Smooth muscle cell (in vitro differentiated cells): ENCODE measurements around the gene CIDEB. TPM values are rescaled to one million over a fixed set of nuclear protein-coding genes. Genes with fewer than 3 reads are reported as not detected.

Source experiments
- DNase-seq: peaks from one replicate; lab custom pipeline; 2025; ENCODE audit not compliant: unreplicated experiment; lab: John Stamatoyannopoulos, UW
- H2AFZ ChIP-seq: fragments of 200-600 bp; sonication (generic); 2 replicates; pipeline ENCODE4 v1.6.0; 2016; ENCODE audit warnings: antibody characterized with exemption, low read depth, mild to moderate bottlenecking
- H3F3A ChIP-seq: fragments of 200-600 bp; sonication (generic); 2 replicates; pipeline ENCODE4 v1.6.0; 2017; ENCODE audit warnings: antibody characterized with exemption, low read depth
- H3K27ac ChIP-seq: fragments of 200-600 bp; sonication (generic); 2 replicates; pipeline ENCODE4 v1.5.1; 2016; ENCODE audit warnings: low read depth, mild to moderate bottlenecking
- H3K27me3 ChIP-seq: fragments of 200-600 bp; sonication (generic); 2 replicates; pipeline ENCODE4 v1.6.1; 2016; ENCODE audit warnings: low read depth, mild to moderate bottlenecking
- H3K36me3 ChIP-seq: fragments of 200-600 bp; sonication (generic); 2 replicates; pipeline ENCODE4 v1.5.1; 2016; ENCODE audit warnings: low read depth
- H3K4me1 ChIP-seq: fragments of 200-600 bp; sonication (generic); 2 replicates; pipeline ENCODE4 v1.5.1; 2016; ENCODE audit warnings: low read depth
- H3K4me2 ChIP-seq: fragments of 200-600 bp; sonication (generic); 2 replicates; pipeline ENCODE4 v1.6.0; 2016; ENCODE audit warnings: mild to moderate bottlenecking
- H3K4me3 ChIP-seq: fragments of 200-600 bp; sonication (generic); 2 replicates; pipeline ENCODE4 v1.5.1; 2016; ENCODE audit warnings: mild to moderate bottlenecking
- H3K79me2 ChIP-seq: fragments of 200-600 bp; sonication (generic); 2 replicates; pipeline ENCODE4 v1.6.0; 2016; ENCODE audit warnings: low read depth, mild to moderate bottlenecking
- H3K9ac ChIP-seq: fragments of 200-600 bp; sonication (generic); 2 replicates; pipeline ENCODE4 v1.6.0; 2016; ENCODE audit warnings: low read depth
- H3K9me3 ChIP-seq: fragments of 200-600 bp; sonication (generic); replicated peaks from 2 replicates; pipeline ENCODE4 v1.5.1; 2016; ENCODE audit warnings: low read depth
- H4K20me1 ChIP-seq: fragments of 200-600 bp; sonication (generic); 2 replicates; pipeline ENCODE4 v1.6.0; 2016; ENCODE audit warnings: low read depth
- WGBS: methylation state at CpG from one replicate; pipeline ENCODE4 v1.1.7; 2016; ENCODE audit warnings: low lambda C conversion rate; 5-methylcytosine and 5-hydroxymethylcytosine counted together
- polyA plus RNA-seq: library from polyadenylated mRNA; unstranded; fragments of >200 nt; fragmentation: Nextera tagmentation; extraction: Ambion mirVana; gene quantifications from 2 replicates; pipeline ENCODE4 v1.2.1, GENCODE V29; 2016
- small RNA-seq: library from RNA; depleted of rRNA; stranded (forward); fragments of <200 nt; gene quantifications from one replicate; pipeline ENCODE3, GENCODE V24; 2014
- total RNA-seq: library from RNA; depleted of rRNA; stranded (reverse); fragments of >200 nt; gene quantifications from 2 replicates; pipeline ENCODE4 v1.2.3, GENCODE V29; 2014
- TF ChIP-seq, protein P1 (sequence below): fragments of 200-600 bp; sonication (generic); IDR thresholded peaks from 2 replicates; pipeline ENCODE4 v1.5.1; 2017; ENCODE audit warnings: borderline replicate concordance, mild to moderate bottlenecking, antibody characterized with exemption; ENCODE audit not compliant: insufficient read depth, poor library complexity, severe bottlenecking

The CIDEB gene
- total and polyA plus RNA-seq, 2 experiments from 2014 or later = not detected

DNA sequence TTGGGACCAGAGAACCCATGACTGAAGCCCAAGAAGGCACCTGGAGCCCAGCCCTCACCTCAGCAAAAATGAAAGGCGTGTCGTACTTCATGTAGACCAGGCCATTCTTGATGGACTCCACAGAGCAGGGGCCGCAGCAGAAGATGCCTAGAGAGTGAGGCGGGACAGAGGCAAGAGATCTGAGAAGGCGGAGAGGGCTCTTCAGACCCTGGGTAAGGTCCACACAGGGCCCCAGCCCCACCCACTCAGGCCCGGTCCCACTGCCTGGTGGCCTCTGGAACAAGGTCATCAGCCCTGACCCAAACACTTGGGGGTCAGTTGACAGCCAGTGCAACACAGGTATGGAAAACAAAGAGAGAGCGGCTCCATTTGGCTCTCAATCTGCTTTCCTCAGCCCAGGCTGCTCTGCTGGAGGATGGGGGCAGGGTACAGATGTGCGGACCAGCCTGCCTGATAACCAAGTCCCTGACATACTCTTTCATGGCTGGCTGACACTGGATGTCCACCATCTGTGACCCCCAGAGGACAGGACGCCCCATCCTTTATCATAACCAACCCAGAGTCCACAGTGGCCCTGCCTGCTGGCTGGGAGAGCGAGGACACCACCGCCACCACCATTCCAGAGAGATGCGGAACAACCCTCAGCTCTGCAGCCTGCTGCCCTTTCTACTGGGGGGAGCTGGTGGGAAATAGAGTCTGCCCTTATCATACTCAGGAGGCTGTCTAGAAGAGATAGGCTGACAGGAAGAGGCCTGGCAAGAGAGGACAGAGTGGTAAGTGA lies 51.7 kb downstream of the CIDEB start:
- H2AFZ ChIP-seq = no peak overlapping the region
- no peak overlapping the region for H3K27ac ChIP-seq
- no peaks in the 10 kb centered on the region for H3F3A ChIP-seq
- no peak overlapping the region for H3K4me3 ChIP-seq
- no peaks in the 10 kb centered on the region for H3K27me3 ChIP-seq
- H3K36me3 ChIP-seq = no peaks in the 10 kb centered on the region
- H4K20me1 ChIP-seq = no peaks in the 10 kb centered on the region
- H3K9ac ChIP-seq = no peak overlapping the region
- TF ChIP-seq, protein P1, sequence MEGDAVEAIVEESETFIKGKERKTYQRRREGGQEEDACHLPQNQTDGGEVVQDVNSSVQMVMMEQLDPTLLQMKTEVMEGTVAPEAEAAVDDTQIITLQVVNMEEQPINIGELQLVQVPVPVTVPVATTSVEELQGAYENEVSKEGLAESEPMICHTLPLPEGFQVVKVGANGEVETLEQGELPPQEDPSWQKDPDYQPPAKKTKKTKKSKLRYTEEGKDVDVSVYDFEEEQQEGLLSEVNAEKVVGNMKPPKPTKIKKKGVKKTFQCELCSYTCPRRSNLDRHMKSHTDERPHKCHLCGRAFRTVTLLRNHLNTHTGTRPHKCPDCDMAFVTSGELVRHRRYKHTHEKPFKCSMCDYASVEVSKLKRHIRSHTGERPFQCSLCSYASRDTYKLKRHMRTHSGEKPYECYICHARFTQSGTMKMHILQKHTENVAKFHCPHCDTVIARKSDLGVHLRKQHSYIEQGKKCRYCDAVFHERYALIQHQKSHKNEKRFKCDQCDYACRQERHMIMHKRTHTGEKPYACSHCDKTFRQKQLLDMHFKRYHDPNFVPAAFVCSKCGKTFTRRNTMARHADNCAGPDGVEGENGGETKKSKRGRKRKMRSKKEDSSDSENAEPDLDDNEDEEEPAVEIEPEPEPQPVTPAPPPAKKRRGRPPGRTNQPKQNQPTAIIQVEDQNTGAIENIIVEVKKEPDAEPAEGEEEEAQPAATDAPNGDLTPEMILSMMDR = no peak
- DNase-seq = no peak
- peaks cover 4% of the 10 kb centered on the region for H3K4me1 ChIP-seq
- H3K9me3 ChIP-seq = no peaks in the 10 kb centered on the region
- WGBS = 93% methylated on average over 12 of the region's 12 CpGs
- H3K4me2 ChIP-seq = no peak overlapping the region
- no peaks in the 10 kb centered on the region for H3K79me2 ChIP-seq

- no peak overlapping the region for H3K4me2 ChIP-seq
- no peak overlapping the region for H3K4me3 ChIP-seq
- H3K9ac ChIP-seq = no peak overlapping the region
- no peak for DNase-seq
- no peaks in the 10 kb centered on the region for H3K27me3 ChIP-seq
- H3K27ac ChIP-seq = no peak overlapping the region
- no peaks in the 10 kb centered on the region for H3F3A ChIP-seq
- 81% methylated on average over 8 of the region's 8 CpGs for WGBS
- H3K36me3 ChIP-seq = no peaks in the 10 kb centered on the region
- H3K79me2 ChIP-seq = no peaks in the 10 kb centered on the region
- H3K4me1 ChIP-seq = peaks cover 4% of the 10 kb centered on the region
- H2AFZ ChIP-seq = no peak overlapping the region
- TF ChIP-seq, protein P1 = no peak
- no peaks in the 10 kb centered on the region for H4K20me1 ChIP-seq
- no peaks in the 10 kb centered on the region for H3K9me3 ChIP-seq
Measured at GRCh38 chr14:24255438-24255837, 52.3 kb downstream of the CIDEB start.

Small RNA genes lying within 50 kb of the gene (small RNA-seq; reads per million reads assigned to genes)
- gene RF00026 = not detected

Other genes starting within 250 kb of the CIDEB start
Only the 30 nearest of the 33 such genes appear.
- 43.6 and 46.1 TPM in 2 replicates for gene DCAF11, start 193.2 kb downstream of the CIDEB start, total RNA-seq
- gene DCAF11, start 193.2 kb downstream of the CIDEB start, polyA plus RNA-seq = 31.8 and 39.3 TPM in 2 replicates
- 0.18 and 1.9 TPM in 2 replicates for gene NRL, start 193.0 kb downstream of the CIDEB start, total RNA-seq
- 1.3 and 2.6 TPM in 2 replicates for gene NRL, start 193.0 kb downstream of the CIDEB start, polyA plus RNA-seq
- 2.7 TPM in 1 of 2 replicates, not detected in the other for gene FITM1, start 177.3 kb downstream of the CIDEB start, total RNA-seq
- 0.31 and 1.1 TPM in 2 replicates for gene FITM1, start 177.3 kb downstream of the CIDEB start, polyA plus RNA-seq
- 41.4 and 49.4 TPM in 2 replicates for gene PSME1, start 171.8 kb downstream of the CIDEB start, total RNA-seq
- 94.1 and 114 TPM in 2 replicates for gene PSME1, start 171.8 kb downstream of the CIDEB start, polyA plus RNA-seq
- gene EMC9, start 166.4 kb downstream of the CIDEB start, total RNA-seq = 6.3 and 13.0 TPM in 2 replicates
- 11.9 and 16.9 TPM in 2 replicates for gene EMC9, start 166.4 kb downstream of the CIDEB start, polyA plus RNA-seq
- gene PSME2, start 161.4 kb downstream of the CIDEB start, total RNA-seq = 40.7 and 53.2 TPM in 2 replicates
- 164 and 166 TPM in 2 replicates for gene PSME2, start 161.4 kb downstream of the CIDEB start, polyA plus RNA-seq
- gene RNF31, start 160.5 kb downstream of the CIDEB start, total RNA-seq = 39.3 and 74.8 TPM in 2 replicates
- 23.3 and 25.4 TPM in 2 replicates for gene RNF31, start 160.5 kb downstream of the CIDEB start, polyA plus RNA-seq
- gene IRF9, start 146.7 kb downstream of the CIDEB start, total RNA-seq = 38.2 and 42.7 TPM in 2 replicates
- 42.0 and 58.3 TPM in 2 replicates for gene IRF9, start 146.7 kb downstream of the CIDEB start, polyA plus RNA-seq
- gene REC8, start 135.9 kb downstream of the CIDEB start, total RNA-seq = 5.7 and 9.3 TPM in 2 replicates
- gene REC8, start 135.9 kb downstream of the CIDEB start, polyA plus RNA-seq = 16.8 and 26.7 TPM in 2 replicates
- 14.7 and 82.6 TPM in 2 replicates for gene IPO4, start 119.2 kb downstream of the CIDEB start, total RNA-seq
- 20.5 and 26.6 TPM in 2 replicates for gene IPO4, start 119.2 kb downstream of the CIDEB start, polyA plus RNA-seq
- 66.6 and 72.1 TPM in 2 replicates for gene TM9SF1, start 112.5 kb downstream of the CIDEB start, total RNA-seq
- 86.5 and 95.8 TPM in 2 replicates for gene TM9SF1, start 112.5 kb downstream of the CIDEB start, polyA plus RNA-seq
- 0.85 TPM in 1 of 2 replicates, not detected in the other for gene TSSK4, start 102.3 kb downstream of the CIDEB start, total RNA-seq
- 0.89 and 1.3 TPM in 2 replicates for gene TSSK4, start 102.3 kb downstream of the CIDEB start, polyA plus RNA-seq
- 29.7 and 32.5 TPM in 2 replicates for gene CHMP4A, start 94.5 kb downstream of the CIDEB start, total RNA-seq
- gene CHMP4A, start 94.5 kb downstream of the CIDEB start, polyA plus RNA-seq = 46.8 and 63.9 TPM in 2 replicates
- 31.0 and 33.0 TPM in 2 replicates for gene MDP1, start 91.9 kb downstream of the CIDEB start, total RNA-seq
- 36.8 and 42.3 TPM in 2 replicates for gene MDP1, start 91.9 kb downstream of the CIDEB start, polyA plus RNA-seq
- gene NEDD8, start 75.6 kb downstream of the CIDEB start, total RNA-seq = 209 and 211 TPM in 2 replicates
- 375 and 432 TPM in 2 replicates for gene NEDD8, start 75.6 kb downstream of the CIDEB start, polyA plus RNA-seq
- gene GMPR2, start 75.0 kb downstream of the CIDEB start, total RNA-seq = 38.8 and 65.0 TPM in 2 replicates
- gene GMPR2, start 75.0 kb downstream of the CIDEB start, polyA plus RNA-seq = 43.4 and 55.9 TPM in 2 replicates
- 27.9 and 38.8 TPM in 2 replicates for gene TINF2, start 65.4 kb downstream of the CIDEB start, total RNA-seq
- gene TINF2, start 65.4 kb downstream of the CIDEB start, polyA plus RNA-seq = 43.6 and 52.5 TPM in 2 replicates
- gene TGM1, start 44.8 kb downstream of the CIDEB start, total RNA-seq = 4.1 and 13.6 TPM in 2 replicates
- 1.6 and 7.7 TPM in 2 replicates for gene TGM1, start 44.8 kb downstream of the CIDEB start, polyA plus RNA-seq
- 15.4 and 18.5 TPM in 2 replicates for gene RABGGTA, start 36.4 kb downstream of the CIDEB start, total RNA-seq
- 33.4 and 38.2 TPM in 2 replicates for gene RABGGTA, start 36.4 kb downstream of the CIDEB start, polyA plus RNA-seq
- gene DHRS1, start 8.2 kb downstream of the CIDEB start, total RNA-seq = 22.5 and 23.3 TPM in 2 replicates
- 25.2 and 27.4 TPM in 2 replicates for gene DHRS1, start 8.2 kb downstream of the CIDEB start, polyA plus RNA-seq
- gene NOP9, start 8.1 kb downstream of the CIDEB start, total RNA-seq = 9.3 and 11.2 TPM in 2 replicates
- gene NOP9, start 8.1 kb downstream of the CIDEB start, polyA plus RNA-seq = 2.7 and 3.3 TPM in 2 replicates
- gene LTB4R2, start 2.2 kb upstream of the CIDEB start, total RNA-seq = 2.8 and 6.9 TPM in 2 replicates
- 0.70 and 2.4 TPM in 2 replicates for gene LTB4R2, start 2.2 kb upstream of the CIDEB start, polyA plus RNA-seq
- gene LTB4R, start 3.5 kb upstream of the CIDEB start, total RNA-seq = 2.7 and 2.8 TPM in 2 replicates
- gene LTB4R, start 3.5 kb upstream of the CIDEB start, polyA plus RNA-seq = 1.6 and 3.2 TPM in 2 replicates
- gene ADCY4, start 27.1 kb upstream of the CIDEB start, total RNA-seq = 0.13 and 0.45 TPM in 2 replicates
- gene ADCY4, start 27.1 kb upstream of the CIDEB start, polyA plus RNA-seq = 0.66 TPM in 1 of 2 replicates, not detected in the other
- 1.3 and 1.6 TPM in 2 replicates for gene RIPK3, start 32.0 kb upstream of the CIDEB start, total RNA-seq
- 1.2 TPM in 1 of 2 replicates, not detected in the other for gene RIPK3, start 32.0 kb upstream of the CIDEB start, polyA plus RNA-seq
- 40.1 and 44.6 TPM in 2 replicates for gene NFATC4, start 60.2 kb upstream of the CIDEB start, total RNA-seq
- 84.7 and 93.3 TPM in 2 replicates for gene NFATC4, start 60.2 kb upstream of the CIDEB start, polyA plus RNA-seq
- gene NYNRIN, start 91.0 kb upstream of the CIDEB start, total RNA-seq = 38.0 and 41.1 TPM in 2 replicates
- 29.5 and 30.3 TPM in 2 replicates for gene NYNRIN, start 91.0 kb upstream of the CIDEB start, polyA plus RNA-seq
- 1.1 and 3.0 TPM in 2 replicates for gene CBLN3, start 121.7 kb upstream of the CIDEB start, total RNA-seq
- 1.6 and 2.5 TPM in 2 replicates for gene CBLN3, start 121.7 kb upstream of the CIDEB start, polyA plus RNA-seq
- gene KHNYN, start 122.0 kb upstream of the CIDEB start, total RNA-seq = 43.1 and 55.7 TPM in 2 replicates
- gene KHNYN, start 122.0 kb upstream of the CIDEB start, polyA plus RNA-seq = 28.2 and 34.8 TPM in 2 replicates
- gene SDR39U1, start 134.8 kb upstream of the CIDEB start, total RNA-seq = 20.9 and 21.6 TPM in 2 replicates
- 62.6 and 78.8 TPM in 2 replicates for gene SDR39U1, start 134.8 kb upstream of the CIDEB start, polyA plus RNA-seq